ENCODE measurements around the gene SLC25A42.
"Not testable (repeated sequence)": the region's sequence is repeated elsewhere in the genome, so short reads cannot be mapped to it uniquely, and the experiment has no call there.

SLC25A42 gene

GRCh38 chr19:19145684-19146608 lies 82.2 kb downstream of the SLC25A42 start:
- TF ChIP-seq, protein P1, sequence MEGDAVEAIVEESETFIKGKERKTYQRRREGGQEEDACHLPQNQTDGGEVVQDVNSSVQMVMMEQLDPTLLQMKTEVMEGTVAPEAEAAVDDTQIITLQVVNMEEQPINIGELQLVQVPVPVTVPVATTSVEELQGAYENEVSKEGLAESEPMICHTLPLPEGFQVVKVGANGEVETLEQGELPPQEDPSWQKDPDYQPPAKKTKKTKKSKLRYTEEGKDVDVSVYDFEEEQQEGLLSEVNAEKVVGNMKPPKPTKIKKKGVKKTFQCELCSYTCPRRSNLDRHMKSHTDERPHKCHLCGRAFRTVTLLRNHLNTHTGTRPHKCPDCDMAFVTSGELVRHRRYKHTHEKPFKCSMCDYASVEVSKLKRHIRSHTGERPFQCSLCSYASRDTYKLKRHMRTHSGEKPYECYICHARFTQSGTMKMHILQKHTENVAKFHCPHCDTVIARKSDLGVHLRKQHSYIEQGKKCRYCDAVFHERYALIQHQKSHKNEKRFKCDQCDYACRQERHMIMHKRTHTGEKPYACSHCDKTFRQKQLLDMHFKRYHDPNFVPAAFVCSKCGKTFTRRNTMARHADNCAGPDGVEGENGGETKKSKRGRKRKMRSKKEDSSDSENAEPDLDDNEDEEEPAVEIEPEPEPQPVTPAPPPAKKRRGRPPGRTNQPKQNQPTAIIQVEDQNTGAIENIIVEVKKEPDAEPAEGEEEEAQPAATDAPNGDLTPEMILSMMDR (IDR thresholded peaks at IDR 0.05; ENCODE audit: insufficient read depth, missing control alignments) = peak; percentile 80
- FAIRE-seq (no peak), DNase-seq (ENCODE audit: insufficient read length, low spot score) (peak; percentile 89)

DNA sequence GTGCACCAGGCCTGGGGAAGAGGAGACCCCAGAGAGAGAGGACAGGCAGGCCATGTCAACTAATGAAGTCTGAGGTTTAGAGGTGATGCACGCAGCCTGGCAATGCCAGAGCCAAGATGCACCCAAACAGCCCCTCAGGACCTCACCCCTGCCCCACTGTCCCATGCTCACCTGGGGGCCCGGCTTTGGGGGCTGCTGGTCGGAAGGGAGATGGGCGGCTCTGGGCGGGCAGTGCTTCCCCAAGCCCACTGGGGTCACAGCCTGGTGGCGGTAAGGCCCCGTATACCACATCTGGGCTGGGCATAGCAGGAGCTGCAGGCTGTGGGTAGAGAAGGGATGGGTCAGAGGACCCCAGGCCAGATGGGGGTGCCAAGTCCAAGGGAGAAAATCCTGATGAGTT lies 83.1 kb downstream of the SLC25A42 start:
- FAIRE-seq (no peak), DNase-seq (ENCODE audit: insufficient read length, low spot score) (no peak)
- TF ChIP-seq, protein P1 (IDR thresholded peaks at IDR 0.05; ENCODE audit: insufficient read depth, missing control alignments) = no peak

GRCh38 chr19:19147344-19147743 lies 83.5 kb downstream of the SLC25A42 start:
- TF ChIP-seq, protein P1 (IDR thresholded peaks at IDR 0.05; ENCODE audit: insufficient read depth, missing control alignments) = no peak
- DNase-seq (ENCODE audit: insufficient read length, low spot score) (no peak), FAIRE-seq (no peak)

DNA sequence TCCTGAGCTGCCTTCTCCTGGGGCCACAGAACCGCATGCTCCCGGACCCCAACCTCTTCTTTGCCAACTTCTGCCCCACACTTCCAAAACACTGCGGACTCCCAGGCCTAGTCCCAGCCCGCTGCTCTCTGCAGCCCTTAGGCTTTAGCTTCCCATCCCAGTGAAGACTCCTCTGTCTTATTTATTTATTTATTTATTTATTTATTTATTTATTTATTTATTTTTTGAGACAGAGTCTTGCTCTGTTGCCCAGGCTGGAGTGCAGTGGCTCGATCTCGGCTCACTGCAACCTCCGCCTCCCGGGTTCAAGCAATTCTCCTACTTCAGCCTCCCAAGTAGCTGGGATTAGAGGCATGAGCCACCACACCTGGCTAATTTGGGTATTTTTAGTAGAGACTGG lies 84.7 kb downstream of the SLC25A42 start:
- not testable (repeated sequence) for FAIRE-seq

DNA sequence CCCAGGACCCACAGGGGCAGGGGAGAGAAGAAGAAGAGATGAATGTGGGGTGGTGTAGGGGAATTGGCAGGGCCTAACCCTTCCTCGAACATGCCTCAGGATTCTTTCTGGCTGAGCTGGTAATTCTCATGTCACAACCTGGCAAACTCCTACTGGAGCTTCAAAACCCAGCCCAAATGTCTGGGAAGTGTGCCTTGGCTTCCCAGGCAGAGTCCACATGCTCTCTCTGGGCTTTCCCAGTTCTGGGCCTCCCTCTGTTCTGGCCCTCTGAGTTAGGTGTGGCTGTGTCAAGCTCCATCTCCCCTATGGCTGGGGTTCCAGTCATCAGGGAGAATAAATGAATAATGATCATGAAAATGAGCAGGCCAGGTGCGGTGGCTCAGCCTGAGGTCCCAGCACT lies 85.6 kb downstream of the SLC25A42 start:
- TF ChIP-seq, protein P1 (IDR thresholded peaks at IDR 0.05; ENCODE audit: insufficient read depth, missing control alignments) = no peak
- no peak for DNase-seq (ENCODE audit: insufficient read length, low spot score)
- FAIRE-seq = no peak

More for the DNA sequence above, 84.7 kb downstream of the SLC25A42 start:
- not testable (repeated sequence) for DNase-seq (ENCODE audit: insufficient read length, low spot score)

- FAIRE-seq = no peak
Observed at GRCh38 chr19:19151418-19151817, 87.6 kb downstream of the SLC25A42 start.

DNA sequence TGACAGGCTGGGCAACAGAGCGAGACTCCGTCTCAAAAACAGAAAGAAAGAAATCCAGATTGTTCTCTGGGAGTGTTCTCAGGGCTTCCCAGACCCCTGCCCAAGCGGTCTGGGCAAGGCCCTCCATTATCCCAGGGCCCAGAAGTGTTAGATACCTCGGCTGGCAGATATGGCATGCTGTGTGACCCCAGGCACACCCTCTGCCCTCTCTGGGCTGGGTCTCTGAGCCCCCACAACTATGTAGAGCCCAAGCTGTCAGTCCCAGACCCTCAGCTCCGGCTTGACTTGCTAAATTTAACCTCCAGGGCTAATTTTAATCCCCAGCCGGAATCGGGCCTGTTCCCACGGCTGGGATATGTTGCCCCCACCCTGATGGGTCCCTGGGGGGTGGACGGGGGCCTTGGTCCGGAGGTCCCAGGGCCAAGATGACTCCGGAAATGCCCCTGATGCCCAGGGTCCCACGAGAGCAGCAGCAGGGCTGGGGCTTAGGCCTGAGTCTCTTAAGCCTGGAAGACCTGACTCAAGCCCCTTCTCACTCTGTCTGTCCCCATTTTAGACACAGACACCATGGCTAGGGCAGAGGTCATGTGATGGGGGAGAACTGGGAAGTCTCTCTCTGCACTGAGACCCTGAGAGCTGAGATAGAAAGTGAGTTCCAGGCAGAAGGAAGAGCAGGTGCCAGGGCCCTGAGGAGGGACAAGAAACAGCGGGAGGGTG lies 89.0 kb downstream of the SLC25A42 start:
- TF ChIP-seq, protein P1 (IDR thresholded peaks at IDR 0.05; ENCODE audit: insufficient read depth, missing control alignments) = no peak
- no peak for DNase-seq (ENCODE audit: insufficient read length, low spot score)
- FAIRE-seq = no peak

More at GRCh38 chr19:19151418-19151817, 87.6 kb downstream of the SLC25A42 start:
- DNase-seq (ENCODE audit: insufficient read length, low spot score) = no peak
- TF ChIP-seq, protein P1 (IDR thresholded peaks at IDR 0.05; ENCODE audit: insufficient read depth, missing control alignments) = no peak
